H1 (cell line): ENCODE data around the gene HPX. TPM values are rescaled to one million over a fixed set of nuclear protein-coding genes. Genes with fewer than 3 reads are reported as not detected.
A peak's percentile ranks its signal among the peaks of the same experiment; 100 is the strongest.

Experiments used
- CTCF ChIA-PET: fragments of 300-600 bp; sonication (Branson Sonifier 250); formaldehyde crosslinking; loops from one replicate; lab custom pipeline; 2021; ENCODE audit not compliant: partially characterized antibody; lab: Charles Lee
- POLR2A ChIA-PET: fragments of 300-600 bp; sonication (Branson Sonifier 250); formaldehyde crosslinking; loops from one replicate; lab custom pipeline; 2021; ENCODE audit warnings: inconsistent platforms; ENCODE audit not compliant: partially characterized antibody; lab: Charles Lee
- DNase-seq, 2 experiments: peaks; one replicate each; pipeline versions ENCODE4 v3.0.0 to v3.0.0-alpha.2; 2010 to 2022; ENCODE audit warnings: low spot score in 2 of 2, low read depth in 1 of 2, mixed read lengths in 1 of 2
- FAIRE-seq: peaks from 2 replicates; lab custom pipeline; 2011; peaks lifted over from hg19 to GRCh38; lab: Jason Lieb, UNC
- H2AFZ ChIP-seq: 2 replicates; pipeline ENCODE4 v1.8.1; 2012; ENCODE audit warnings: low read length, inconsistent platforms
- H2AK5ac ChIP-seq: 2 replicates; pipeline ENCODE4 v1.6.1; 2013; ENCODE audit warnings: low read depth, low read length
- H2BK120ac ChIP-seq: replicated peaks from 2 replicates; pipeline ENCODE3; 2013; ENCODE audit warnings: low read depth, low read length, inconsistent platforms
- H2BK12ac ChIP-seq: 2 replicates; pipeline ENCODE4 v1.6.1; 2013; ENCODE audit warnings: low read depth, low read length
- H2BK15ac ChIP-seq: 2 replicates; pipeline ENCODE4 v1.6.1; 2013; ENCODE audit warnings: low read length
- H2BK20ac ChIP-seq: 2 replicates; pipeline ENCODE4 v1.6.1; 2013; ENCODE audit warnings: low read length
- H2BK5ac ChIP-seq: 2 replicates; pipeline ENCODE4 v1.6.1; 2013; ENCODE audit warnings: low read depth, low read length
- H3K14ac ChIP-seq: 2 replicates; pipeline ENCODE4 v1.6.1; 2013; ENCODE audit warnings: inconsistent platforms; ENCODE audit not compliant: insufficient read length
- H3K18ac ChIP-seq: 2 replicates; pipeline ENCODE4 v1.6.1; 2013; ENCODE audit warnings: low read length; ENCODE audit errors: extremely low read depth
- H3K23ac ChIP-seq: 2 replicates; pipeline ENCODE4 v1.6.1; 2013; ENCODE audit warnings: inconsistent platforms; ENCODE audit not compliant: insufficient read length
- H3K23me2 ChIP-seq: 2 replicates; pipeline ENCODE4 v1.6.1; 2013; ENCODE audit warnings: low read depth, low read length
- H3K27ac ChIP-seq: 2 replicates; pipeline ENCODE4 v1.6.1; 2011; ENCODE audit warnings: low read depth, low read length, inconsistent platforms
- H3K27me3 ChIP-seq, 4 experiments: replicated peaks in 1 of 4; 1 replicate in 1 of 4; 2 replicates in 3 of 4; pipeline versions ENCODE4 v1.6.1 to v1.8.1; 2011 to 2013; ENCODE audit warnings: low read length in 3 of 4, mild to moderate bottlenecking in 3 of 4, inconsistent platforms in 2 of 4, mixed read lengths in 2 of 4, moderate library complexity in 1 of 4; ENCODE audit not compliant: control insufficient read depth in 3 of 4, insufficient read depth in 3 of 4; ENCODE audit errors: extremely low read depth in 1 of 4
- H3K36me3 ChIP-seq, 4 experiments: 2 replicates each; pipeline versions ENCODE4 v1.6.1 to v1.8.1; 2011 to 2013; ENCODE audit warnings: mild to moderate bottlenecking in 4 of 4, low read length in 3 of 4, moderate library complexity in 2 of 4, control low read depth in 1 of 4, inconsistent platforms in 1 of 4; ENCODE audit not compliant: insufficient read depth in 4 of 4, control insufficient read depth in 2 of 4
- H3K4ac ChIP-seq: replicated peaks from 2 replicates; pipeline ENCODE3; 2013; ENCODE audit warnings: low read length, low read depth, mixed read lengths, inconsistent platforms; ENCODE audit not compliant: insufficient read length
- H3K4me1 ChIP-seq, 4 experiments: replicated peaks in 1 of 4; 1 replicate in 1 of 4; 2 replicates in 3 of 4; pipeline versions ENCODE4 v1.6.1 to v1.8.1; 2011 to 2013; ENCODE audit warnings: low read length in 3 of 4, inconsistent platforms in 2 of 4, mixed read lengths in 1 of 4; ENCODE audit not compliant: insufficient read depth in 4 of 4, control insufficient read depth in 3 of 4
- H3K4me2 ChIP-seq, 2 experiments: 2 replicates each; pipeline versions ENCODE4 v1.6.1 to v1.8.1; 2011 to 2013; ENCODE audit warnings: low read depth in 2 of 2, low read length in 2 of 2, control low read depth in 1 of 2, inconsistent platforms in 1 of 2, mild to moderate bottlenecking in 1 of 2; ENCODE audit not compliant: insufficient read depth in 1 of 2
- H3K4me3 ChIP-seq, 4 experiments: fragments of 200-600, 300-600 bp in 1 of 4; sonication (generic), shearing (Covaris generic), sonication (Bioruptor Twin) in 1 of 4; 2 replicates each; pipeline versions ENCODE4 v1.5.1 to v1.8.1; 2011 to 2016; ENCODE audit warnings: low read length in 4 of 4, low read depth in 3 of 4, control low read depth in 2 of 4, inconsistent platforms in 2 of 4, mild to moderate bottlenecking in 2 of 4, mixed read lengths in 1 of 4, moderate library complexity in 1 of 4; ENCODE audit not compliant: insufficient read depth in 2 of 4; ENCODE audit errors: extremely low read depth in 1 of 4
- H3K56ac ChIP-seq: replicated peaks from 2 replicates; pipeline ENCODE3; 2013; ENCODE audit warnings: low read depth, mild to moderate bottlenecking, mixed read lengths, low read length, inconsistent platforms; ENCODE audit not compliant: insufficient read length
- H3K79me1 ChIP-seq: 2 replicates; pipeline ENCODE4 v1.6.1; 2013; ENCODE audit warnings: low read depth, low read length, control low read depth
- H3K79me2 ChIP-seq, 2 experiments: 2 replicates each; pipeline versions ENCODE4 v1.6.1 to v1.8.1; 2012 to 2013; ENCODE audit warnings: low read length in 2 of 2, mild to moderate bottlenecking in 2 of 2, inconsistent platforms in 1 of 2; ENCODE audit not compliant: insufficient read depth in 2 of 2, control insufficient read depth in 1 of 2
- H3K9ac ChIP-seq, 4 experiments: replicated peaks in 1 of 4; 1 replicate in 1 of 4; 2 replicates in 3 of 4; pipeline versions ENCODE4 v1.6.1 to v1.8.1; 2011 to 2013; ENCODE audit warnings: low read depth in 3 of 4, low read length in 3 of 4, control low read depth in 2 of 4, mild to moderate bottlenecking in 2 of 4, moderate library complexity in 2 of 4, inconsistent platforms in 1 of 4; ENCODE audit errors: extremely low read depth in 1 of 4
- H3K9me3 ChIP-seq, 2 experiments: 2 replicates each; pipeline versions ENCODE4 v1.6.1 to v1.8.1; 2012 to 2013; ENCODE audit warnings: mild to moderate bottlenecking in 2 of 2, moderate library complexity in 2 of 2, control low read depth in 1 of 2, inconsistent platforms in 1 of 2, low read depth in 1 of 2, low read length in 1 of 2, mixed read lengths in 1 of 2; ENCODE audit not compliant: insufficient read depth in 2 of 2
- H4K20me1 ChIP-seq, 2 experiments: replicated peaks in 1 of 2; 2 replicates each; pipeline versions ENCODE3 to v1.8.1; 2011 to 2013; ENCODE audit warnings: inconsistent platforms in 2 of 2, low read length in 2 of 2, mild to moderate bottlenecking in 1 of 2; ENCODE audit not compliant: insufficient read depth in 2 of 2, control insufficient read depth in 1 of 2
- H4K5ac ChIP-seq: 2 replicates; pipeline ENCODE4 v1.6.1; 2013; ENCODE audit warnings: low read length, low read depth, mixed read lengths, inconsistent platforms; ENCODE audit not compliant: insufficient read length
- H4K8ac ChIP-seq: 2 replicates; pipeline ENCODE4 v1.8.0; 2013; ENCODE audit warnings: mild to moderate bottlenecking, moderate library complexity, low read length, inconsistent platforms; ENCODE audit not compliant: insufficient read depth; ENCODE audit errors: extremely low read depth
- H4K91ac ChIP-seq: replicated peaks from 2 replicates; pipeline ENCODE3; 2013; ENCODE audit warnings: low read length, mixed read lengths, inconsistent platforms; ENCODE audit not compliant: insufficient read length
- CHD2 ChIP-seq: IDR thresholded peaks from 2 replicates; pipeline ENCODE4 v1.6.1; 2012; ENCODE audit warnings: low read length, improper control_type of control experiment
- CREB1 ChIP-seq: IDR thresholded peaks from 2 replicates; pipeline ENCODE4 v1.6.1; 2012; ENCODE audit warnings: inconsistent platforms
- CTCF ChIP-seq, 3 experiments: IDR thresholded peaks; 1 replicate in 2 of 3; 2 replicates in 1 of 3; pipeline versions ENCODE4 v1.5.1 to v1.6.1; 2011; ENCODE audit warnings: low read length in 3 of 3, mild to moderate bottlenecking in 3 of 3, inconsistent platforms in 2 of 3, low read depth in 1 of 3, moderate library complexity in 1 of 3; ENCODE audit not compliant: insufficient read depth in 1 of 3; ENCODE audit errors: control extremely low read depth in 1 of 3
- KDM5A ChIP-seq: fragments of 200-600 bp; IDR thresholded peaks from 2 replicates; pipeline ENCODE4 v1.7.1; 2012; ENCODE audit warnings: mild to moderate bottlenecking, low read length, inconsistent platforms, mixed read lengths
- NANOG ChIP-seq: IDR thresholded peaks from 2 replicates; pipeline ENCODE4 v1.6.1; 2011; ENCODE audit warnings: low read length, low read depth, mild to moderate bottlenecking, inconsistent platforms; ENCODE audit not compliant: insufficient read depth, poor library complexity, severe bottlenecking
- SIRT6 ChIP-seq: IDR thresholded peaks from one replicate; pipeline ENCODE4 v1.7.1; 2012; ENCODE audit warnings: low read length, inconsistent platforms
- WGBS, 2 experiments: shearing (Covaris generic) in 1 of 2; methylation state at CpG; one replicate each; pipeline versions ENCODE4 v1.1.6 to v1.1.7; 2013 to 2015; ENCODE audit warnings: low lambda C conversion rate in 2 of 2, mixed read lengths in 2 of 2, inconsistent platforms in 1 of 2, low coverage in 1 of 2, missing lambda C conversion rate in 1 of 2; ENCODE audit not compliant: insufficient replicate concordance in 2 of 2, insufficient coverage in 1 of 2, insufficient read length in 1 of 2; ENCODE audit errors: extremely low coverage in 1 of 2, missing lambda C conversion rate in 1 of 2; 5-methylcytosine and 5-hydroxymethylcytosine counted together
- polyA plus RNA-seq, 7 experiments: library from polyadenylated mRNA; depleted of rRNA in 3 of 7; stranded (reverse) in 5 of 7; unstranded in 2 of 7; fragments of >200 nt in 5 of 7; fragments of 200-250 nt in 2 of 7; gene quantifications; 1 replicate in 5 of 7; 2 replicates in 1 of 7; 4 replicates in 1 of 7; pipeline versions ENCODE4 v1.2.1 to v1.2.3, GENCODE V29; 2011 to 2013; ENCODE audit warnings: missing spikeins in 2 of 7, mixed read lengths in 2 of 7
- total RNA-seq: library from RNA; stranded (reverse); fragmentation: NEBNext Ultra II Directional; extraction: Animal tissue kit (Norgen Biotek cat#: 25700); gene quantifications from 2 replicates; pipeline ENCODE4 v1.2.1, GENCODE V29; 2021
- TF ChIP-seq, protein P1 (sequence below): IDR thresholded peaks from 2 replicates; pipeline ENCODE4 v1.6.1; 2012; ENCODE audit warnings: inconsistent platforms

Gene HPX
- total and polyA plus RNA-seq, 2 of the 8 experiments (the other 6 are each of a cell fraction or from before 2014, with no cell fraction given): 0.80 to 0.97 TPM

DNA sequence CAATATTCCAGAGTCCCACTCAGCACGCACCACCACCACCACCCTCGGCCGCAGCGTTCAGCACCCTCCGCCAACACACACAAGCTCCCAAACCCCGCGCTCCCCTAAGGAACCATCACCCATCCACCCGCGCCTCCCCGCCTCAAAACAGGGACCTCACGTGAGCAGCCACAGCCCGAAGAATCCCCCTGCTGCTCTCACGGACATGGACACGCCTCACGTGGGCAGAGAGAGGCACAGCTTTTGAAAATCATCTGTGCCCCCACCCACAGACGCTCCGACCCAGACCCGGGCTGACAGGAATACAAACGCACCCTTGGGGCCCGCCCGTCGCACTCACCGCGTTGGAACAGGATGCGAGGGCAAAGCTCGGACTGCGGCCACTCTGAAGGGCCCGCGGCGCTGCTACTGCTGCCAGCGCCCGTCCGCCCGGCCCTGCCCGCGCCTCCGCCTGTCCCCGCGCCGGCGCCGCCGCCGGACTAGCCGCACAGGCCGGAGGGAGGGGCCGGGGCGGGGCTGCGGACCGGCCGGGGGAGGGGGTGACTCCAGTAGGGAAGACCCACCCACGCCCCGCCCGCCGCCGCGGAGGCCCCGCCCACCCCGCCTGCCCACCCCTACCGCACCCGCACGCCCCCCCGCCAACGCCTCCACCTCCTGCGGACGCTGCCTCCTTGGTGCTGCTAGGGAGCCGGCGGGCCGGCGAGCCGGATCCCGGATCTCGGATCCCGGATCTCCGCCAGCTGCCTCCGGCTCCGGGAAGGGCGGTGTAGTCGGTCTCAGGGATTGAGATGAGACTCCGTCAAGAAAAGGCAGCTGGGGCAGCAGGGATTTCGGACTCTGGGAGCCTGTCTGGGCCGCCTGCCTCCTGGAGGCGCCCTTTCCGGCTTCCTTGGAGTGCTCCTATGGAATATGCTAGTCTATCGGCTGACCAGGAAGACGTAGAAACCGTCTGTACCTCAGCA, 32.9 kb upstream of the HPX start, which contains the start of gene TRIM3:
Gene TRIM3, minus strand, starts transcription at position 491 of the 962 bp plus-strand sequence. CDS start 8,246 bp downstream, outside the sequence.
- ChIA-PET POLR2A (interaction anchor here (0.7 to 1.7 kb wide), 12 partner anchors 8 to 157 kb away, joined by 3 to 12 read pairs (median 4); partner anchors contain the start of genes DNHD1 and TIMM10B), CTCF (interaction anchor here (1.0 to 7.0 kb wide), 10 partner anchors 19 to 95 kb away, joined by 3 to 69 read pairs (median 13); partner anchors contain the start of genes APBB1, DNHD1 and HPX)
- H3K18ac ChIP-seq: peak within 1 kb of the TSS; percentile 56
- H2AFZ ChIP-seq: peak within 1 kb of the TSS; percentile 62
- H4K5ac ChIP-seq: no peak within 1 kb of the TSS
- H3K79me1 ChIP-seq: no peaks in the 10 kb centered on the region
- no peak within 1 kb of the TSS for H2AK5ac ChIP-seq
- DNase-seq (peak; percentile 46 to 88), FAIRE-seq (no peak)
- H3K14ac ChIP-seq: no peak within 1 kb of the TSS
- no peak within 1 kb of the TSS for H4K91ac ChIP-seq
- H3K9me3 ChIP-seq: no peaks in the 10 kb centered on the region
- H3K27ac ChIP-seq: no peak within 1 kb of the TSS; the same call in 1 of the 2 replicates
- H2BK15ac ChIP-seq: 0 out of 2 replicates have a peak within 1 kb of the TSS, but pooled peaks have one; percentile 33
- H3K4me3 ChIP-seq: peak within 1 kb of the TSS; percentile 73 to 97 (median 80)
- H3K23me2 ChIP-seq: peaks cover 10% of the 10 kb centered on the region; the same call in 1 of the 2 replicates
- H3K4ac ChIP-seq: no peak within 1 kb of the TSS
- no peak within 1 kb of the TSS for H2BK120ac ChIP-seq
- H3K4me1 ChIP-seq: peaks cover 9 to 20% (median 15%) of the 10 kb centered on the region in 4 experiments
- no peak within 1 kb of the TSS for H2BK20ac ChIP-seq
- WGBS, 2 experiments: 4% methylated on average over 41 of the region's 87 CpGs; no CpG with 5 or more reads in 1 of the 2 experiments
- peak within 1 kb of the TSS; percentile 80 to 99 for H3K4me2 ChIP-seq
- peaks cover 1 to 6% of the 10 kb centered on the region in 2 experiments for H4K20me1 ChIP-seq
- no peak within 1 kb of the TSS for H3K23ac ChIP-seq
- peak within 1 kb of the TSS; percentile 81; the same call in 1 of the 2 replicates for H4K8ac ChIP-seq
- H3K9ac ChIP-seq: peak within 1 kb of the TSS in 3 of 4 experiments; percentile 35 to 66 (median 60); a peak in 6 of 7 replicates
- H2BK5ac ChIP-seq: peak within 1 kb of the TSS; percentile 42; the same call in 1 of the 2 replicates
- H3K79me2 ChIP-seq: no peaks in the 10 kb centered on the region
- no peaks in the 10 kb centered on the region; a peak in 1 of 7 replicates for H3K27me3 ChIP-seq
- H2BK12ac ChIP-seq: no peak within 1 kb of the TSS
- peaks cover 13 to 24% (median 19%) of the 10 kb centered on the region in 4 experiments for H3K36me3 ChIP-seq
- H3K56ac ChIP-seq: peak within 1 kb of the TSS; percentile 9
- TF ChIP-seq CHD2 (no peak), CTCF (IDR thresholded peaks at IDR 0.05; ENCODE audit: control extremely low read depth in 1 of 3, insufficient read depth in 1 of 3, low read depth in 1 of 3, low read length in 3 of 3) (peak; percentile 9 to 19 (median 19); a peak in 3 of 4 replicates), SIRT6 (no peak), NANOG (no peak), KDM5A (no peak), CREB1 (0 out of 2 replicates have a peak, but pooled peaks have one; percentile 6)
- TF ChIP-seq, protein P1, sequence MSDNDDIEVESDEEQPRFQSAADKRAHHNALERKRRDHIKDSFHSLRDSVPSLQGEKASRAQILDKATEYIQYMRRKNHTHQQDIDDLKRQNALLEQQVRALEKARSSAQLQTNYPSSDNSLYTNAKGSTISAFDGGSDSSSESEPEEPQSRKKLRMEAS: 0 out of 2 replicates have a peak, but pooled peaks have one; percentile 11
